GM21619 (cell line): ENCODE measurements around the gene C1QTNF8.

Source experiments
- ATAC-seq: cut with Tn5 transposase; IDR thresholded peaks from one replicate; pipeline ENCODE4 v1.9.1; 2021; ENCODE audit not compliant: unreplicated experiment

C1QTNF8 gene

DNA sequence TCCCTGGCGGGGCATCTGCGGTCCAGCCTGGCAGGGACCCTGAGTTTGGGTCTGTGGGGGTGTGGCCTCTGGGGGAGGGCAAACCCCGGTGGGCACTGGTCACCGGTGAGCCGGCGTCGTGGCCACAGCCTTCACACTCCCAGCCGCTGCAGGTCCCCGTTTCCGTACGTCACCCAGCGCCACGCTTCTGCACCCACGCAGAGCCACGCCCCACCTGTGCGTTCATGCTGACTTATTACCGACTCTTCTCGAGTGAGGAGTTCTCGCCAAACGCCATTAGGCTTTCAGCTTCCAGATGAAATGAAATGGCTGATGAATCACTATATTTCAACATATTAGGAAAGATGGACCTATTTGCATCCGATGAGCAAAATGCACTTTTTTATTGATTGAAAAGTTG, 32.3 kb downstream of the C1QTNF8 start:
- no peak for ATAC-seq

DNA sequence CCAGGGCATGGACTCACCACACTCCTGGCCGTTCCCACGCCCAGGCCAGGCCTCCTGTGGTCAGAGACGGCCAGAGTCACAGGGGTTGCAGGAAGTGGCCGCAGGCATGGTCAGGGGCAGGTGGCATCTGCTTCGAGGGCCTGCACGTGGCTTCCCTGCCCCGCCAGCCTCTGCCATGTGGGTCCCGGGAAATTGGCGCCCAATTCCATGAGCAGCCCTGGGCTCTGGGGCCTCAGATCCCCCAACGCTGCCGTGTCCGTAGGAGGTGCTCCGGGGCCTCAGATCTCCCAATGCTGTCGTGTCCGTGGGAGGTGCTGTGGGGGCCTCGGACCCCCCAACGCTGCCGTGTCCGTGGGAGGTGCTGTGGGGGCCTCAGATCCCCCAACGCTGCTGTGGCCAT, 33.1 kb downstream of the C1QTNF8 start:
- no peak for ATAC-seq

DNA sequence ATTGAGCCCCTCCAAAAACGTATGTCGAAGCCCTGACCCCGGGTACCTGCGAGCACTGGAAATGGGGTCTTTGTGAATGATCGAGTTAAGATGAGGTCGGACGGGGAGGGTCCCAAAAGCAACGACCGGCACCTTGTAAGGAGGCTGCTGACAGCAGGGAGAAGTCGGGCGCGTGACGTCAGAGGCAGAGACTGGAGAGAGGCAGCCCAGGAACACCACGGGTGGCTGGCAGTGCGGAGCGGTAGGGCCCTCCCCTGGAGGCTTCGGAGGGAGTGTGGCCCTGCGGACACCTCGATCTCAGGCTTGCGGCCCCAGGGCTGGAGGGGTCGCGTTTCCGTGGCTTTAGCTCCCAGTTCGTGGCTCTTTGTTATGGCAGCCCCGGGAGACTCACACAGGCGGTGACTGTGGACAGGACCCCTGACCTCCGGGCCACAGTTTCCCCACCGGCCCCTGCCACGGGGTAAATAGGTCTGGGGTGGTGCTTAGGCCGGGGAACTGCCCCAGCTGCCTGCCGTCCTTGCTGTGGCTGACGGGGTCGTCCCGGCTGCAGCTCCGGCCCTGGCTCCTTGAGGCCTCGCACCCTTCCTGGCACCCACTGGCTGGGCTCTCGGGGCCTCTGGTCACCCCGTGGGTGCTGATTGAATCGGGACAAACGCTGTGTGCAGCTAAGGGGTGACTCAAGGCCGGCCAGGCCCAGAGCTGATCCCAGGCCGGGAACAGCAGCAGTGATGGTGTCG, 34.1 kb downstream of the C1QTNF8 start:
- no peak for ATAC-seq

DNA sequence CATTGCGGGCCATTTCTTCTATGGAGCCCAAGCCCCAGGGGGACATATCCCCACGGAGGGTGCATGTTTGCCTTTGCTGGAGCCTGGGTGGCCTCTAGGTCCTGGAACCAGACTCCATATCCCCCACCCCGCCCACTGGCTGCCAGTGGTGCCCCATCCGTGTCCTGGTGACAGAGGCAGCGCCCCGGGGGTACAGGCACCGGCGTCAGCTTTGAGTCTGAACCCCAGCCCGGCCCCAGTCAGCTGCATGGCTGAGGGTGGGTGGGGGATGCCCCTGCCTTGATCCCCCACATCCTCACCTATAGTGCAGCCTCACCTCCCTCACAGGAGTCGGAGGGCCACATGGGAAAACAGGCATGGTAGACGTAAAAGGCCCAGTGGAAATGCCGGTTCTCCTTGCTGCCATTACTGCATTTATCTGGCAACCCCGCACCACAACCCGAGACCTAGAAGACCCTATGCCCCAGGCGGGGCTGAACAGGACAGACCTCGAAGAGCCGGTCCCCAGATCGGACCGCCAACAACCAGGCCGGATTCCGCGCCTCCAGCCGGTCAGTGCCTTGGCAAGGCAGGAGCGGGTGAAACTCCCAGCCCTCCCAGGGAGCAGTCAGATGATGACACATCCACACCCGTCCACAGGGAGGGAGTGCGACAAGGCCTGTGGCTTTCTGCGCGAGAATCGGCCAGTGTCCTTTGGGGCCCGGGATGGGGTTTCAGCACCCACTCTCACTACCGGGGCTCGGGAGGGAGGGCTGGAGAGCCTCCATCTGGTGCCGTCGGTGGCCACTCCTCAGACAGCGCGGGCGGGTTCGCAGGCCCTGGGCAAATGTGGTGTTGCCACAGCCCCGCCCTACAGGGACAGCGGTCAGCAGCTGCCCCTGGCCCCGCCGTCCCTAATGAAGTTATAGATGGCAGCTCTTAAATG, 35.4 kb downstream of the C1QTNF8 start:
- ATAC-seq = no peak

DNA sequence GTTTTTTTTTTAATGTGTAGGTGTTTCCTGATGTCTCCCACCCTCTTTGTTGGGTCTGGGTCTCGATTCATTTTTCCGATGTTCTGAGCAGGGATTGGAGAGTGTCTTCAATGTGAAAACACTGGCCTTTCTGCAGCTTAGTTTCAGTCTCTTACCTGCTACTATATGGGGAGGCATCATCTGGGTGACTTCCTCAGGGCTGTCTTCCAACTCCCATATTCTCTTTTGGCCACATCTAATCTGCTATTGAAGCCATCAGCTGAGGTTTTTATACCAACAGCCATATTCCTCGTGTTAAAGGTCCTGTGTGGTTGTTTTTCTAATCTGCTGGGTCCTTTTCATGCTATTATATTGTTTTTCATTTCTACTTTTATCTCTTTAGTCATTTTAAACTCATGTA, 36.7 kb downstream of the C1QTNF8 start:
- no peak for ATAC-seq

DNA sequence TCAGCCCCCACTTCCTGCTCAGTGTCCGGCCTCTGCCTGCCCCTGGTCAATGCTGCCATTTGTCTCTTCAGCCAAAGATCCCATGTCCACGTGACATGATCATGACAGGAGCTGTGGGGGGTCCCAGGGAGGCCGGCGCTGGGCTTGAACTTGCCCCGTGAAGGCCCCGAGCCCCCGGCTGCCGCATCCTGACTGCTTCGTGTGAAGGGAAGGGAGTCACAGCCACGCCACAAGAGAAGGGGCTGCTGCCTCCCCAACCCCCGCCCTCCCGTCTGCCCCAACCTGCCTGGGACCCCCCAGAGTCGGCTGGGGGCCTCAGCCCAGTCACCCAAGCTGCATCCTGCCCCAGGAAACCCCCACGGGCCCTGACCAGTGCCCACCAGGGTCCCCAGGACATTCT, 37.8 kb downstream of the C1QTNF8 start:
- ATAC-seq = no peak

DNA sequence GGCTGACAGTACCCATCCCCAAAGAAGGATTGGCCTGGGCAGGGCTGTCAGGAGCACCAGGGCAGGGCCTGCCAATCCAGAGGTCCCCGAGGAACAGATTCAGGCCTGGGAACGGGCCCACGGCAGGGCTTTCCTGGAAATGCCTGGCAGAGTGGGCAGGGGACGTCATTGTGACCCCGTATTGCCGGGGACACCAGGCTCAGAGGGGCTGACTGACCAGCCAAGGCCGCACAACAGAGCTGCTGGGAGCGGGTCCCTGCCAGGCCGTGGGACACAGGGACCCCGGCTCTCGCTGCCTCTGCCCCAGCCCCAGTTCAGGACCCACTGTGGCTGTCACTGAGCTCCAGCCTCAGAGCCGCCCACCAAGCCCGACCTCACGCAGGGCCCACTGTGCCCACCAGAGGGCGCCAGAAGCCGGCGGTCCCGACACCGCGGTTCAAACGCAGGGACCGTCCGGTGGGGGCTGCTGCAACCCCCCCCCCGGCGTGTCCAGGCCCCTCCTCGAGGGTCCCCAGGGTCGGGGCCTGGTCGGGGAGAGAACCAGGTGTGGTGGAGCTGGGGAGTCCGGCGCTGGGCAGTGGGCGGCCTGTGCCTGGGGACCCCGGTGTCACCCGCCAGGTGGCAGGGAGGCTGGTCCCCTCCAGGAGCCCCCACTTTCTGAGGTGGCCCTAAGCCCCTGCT, 38.7 kb downstream of the C1QTNF8 start:
- no peak for ATAC-seq

DNA sequence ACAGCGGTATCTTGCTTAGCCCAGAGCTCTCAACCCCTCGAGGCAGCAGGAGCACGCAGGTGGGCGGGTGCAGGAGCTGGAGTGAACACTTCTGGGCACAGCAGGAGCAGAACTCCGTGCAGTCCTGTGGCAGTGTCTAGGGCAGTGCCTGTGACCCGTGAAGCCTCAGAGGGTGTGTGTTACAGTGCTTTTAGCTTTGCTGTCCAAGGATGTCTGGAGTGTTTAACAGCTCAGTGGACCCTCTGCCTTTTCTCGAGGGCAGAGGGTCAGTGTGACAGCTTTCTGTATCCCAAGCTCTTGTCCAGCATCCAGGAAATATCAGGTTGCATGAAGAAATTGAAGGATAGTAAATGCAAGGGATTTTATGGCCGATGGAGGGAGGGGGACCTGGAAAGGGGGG, 39.8 kb downstream of the C1QTNF8 start:
- no peak for ATAC-seq

DNA sequence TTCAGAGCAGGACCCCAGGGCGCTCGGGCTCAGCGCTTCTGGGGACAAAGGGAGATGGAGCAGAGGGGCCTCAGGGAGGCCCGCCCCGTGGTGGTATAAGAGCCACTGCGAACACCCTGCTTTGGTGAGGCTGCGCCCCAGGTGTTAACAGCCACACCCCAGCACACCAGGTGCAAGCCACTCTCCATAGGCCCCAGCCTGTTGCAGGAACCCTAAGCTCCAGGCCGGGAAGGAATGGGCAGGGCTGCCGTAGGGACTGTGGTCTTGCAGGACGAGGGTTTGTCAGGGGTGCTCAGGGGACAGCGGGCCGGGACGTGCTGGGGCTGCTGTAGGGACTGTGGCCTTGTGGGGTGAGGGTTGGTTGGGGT, 40.5 kb downstream of the C1QTNF8 start:
- no peak for ATAC-seq

DNA sequence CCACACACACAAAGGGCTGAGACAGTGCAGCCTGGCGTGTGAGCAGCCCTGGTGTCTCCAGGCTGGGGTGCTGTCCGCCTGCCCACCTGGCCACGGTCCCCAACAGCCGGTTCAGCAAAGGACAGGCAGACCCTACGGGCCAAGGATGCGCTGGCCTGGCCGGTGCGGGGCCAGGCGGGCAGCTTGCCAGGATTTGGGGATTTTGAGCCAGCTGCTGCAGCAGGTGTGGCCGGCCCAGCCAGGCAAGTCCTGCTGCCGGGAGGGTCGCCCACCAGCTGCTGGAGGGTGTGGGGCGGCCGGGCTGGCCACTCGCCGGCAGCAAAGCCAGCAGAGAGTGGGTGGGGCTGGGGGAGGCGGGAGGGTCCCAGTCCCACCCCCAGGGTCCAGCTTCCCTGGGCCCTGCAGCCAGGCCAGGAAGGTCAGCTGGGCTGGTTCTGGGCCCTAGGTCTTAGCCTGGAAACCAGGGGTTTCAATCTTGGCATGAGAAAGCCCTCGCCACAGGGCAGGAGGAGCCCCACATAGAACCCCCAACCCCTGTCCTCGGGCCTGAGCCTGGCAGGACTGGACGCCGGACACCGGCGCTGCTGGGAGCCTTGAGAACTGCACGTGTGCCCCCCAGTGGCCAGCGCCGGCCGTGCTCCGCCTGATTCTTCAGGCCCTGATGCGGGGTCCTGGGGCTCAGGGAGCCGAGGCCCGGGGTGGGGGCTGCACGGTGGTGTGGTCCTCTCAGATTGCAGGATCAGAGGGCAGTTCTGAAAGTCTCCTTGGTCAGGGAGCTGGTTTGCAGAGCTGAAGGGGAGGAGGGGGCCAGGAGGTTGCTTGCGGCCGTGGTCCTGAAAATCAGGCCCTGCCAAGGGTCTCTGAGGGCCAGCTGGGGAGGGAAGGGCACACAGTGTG, 41.1 kb downstream of the C1QTNF8 start:
- ATAC-seq = no peak

DNA sequence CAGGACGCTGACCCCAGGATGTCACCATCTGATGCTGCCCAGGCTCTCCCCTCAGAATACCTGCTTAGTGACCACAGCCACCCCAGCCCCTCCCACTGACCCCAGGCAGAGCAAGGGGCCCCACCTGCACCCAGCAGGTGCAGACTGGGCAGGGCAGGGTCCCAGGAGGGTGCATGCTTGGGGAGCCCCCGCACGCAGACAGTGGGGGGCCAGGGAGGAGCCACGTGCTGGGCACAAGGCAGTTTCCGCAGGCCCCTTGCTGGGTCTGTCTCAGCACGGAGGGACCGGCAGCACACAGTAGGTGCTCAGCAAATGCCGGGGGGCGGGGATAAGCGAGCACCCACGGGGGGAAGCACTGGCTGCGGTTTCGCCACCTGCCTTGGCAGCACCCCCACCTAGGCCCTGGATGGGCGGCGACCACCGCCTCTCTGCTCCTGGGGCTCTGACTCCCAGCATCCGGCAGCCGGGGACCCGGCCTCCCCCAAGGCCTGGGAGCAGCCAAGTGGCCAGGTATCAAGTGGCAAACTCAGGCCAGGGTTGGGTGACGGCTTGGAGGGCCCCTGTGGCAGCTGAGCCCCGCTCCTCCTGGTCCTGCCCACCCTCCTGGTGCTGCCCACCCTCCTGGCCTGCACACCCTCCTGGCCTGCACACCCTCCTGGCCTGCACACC, 42.2 kb downstream of the C1QTNF8 start:
- no peak for ATAC-seq

DNA sequence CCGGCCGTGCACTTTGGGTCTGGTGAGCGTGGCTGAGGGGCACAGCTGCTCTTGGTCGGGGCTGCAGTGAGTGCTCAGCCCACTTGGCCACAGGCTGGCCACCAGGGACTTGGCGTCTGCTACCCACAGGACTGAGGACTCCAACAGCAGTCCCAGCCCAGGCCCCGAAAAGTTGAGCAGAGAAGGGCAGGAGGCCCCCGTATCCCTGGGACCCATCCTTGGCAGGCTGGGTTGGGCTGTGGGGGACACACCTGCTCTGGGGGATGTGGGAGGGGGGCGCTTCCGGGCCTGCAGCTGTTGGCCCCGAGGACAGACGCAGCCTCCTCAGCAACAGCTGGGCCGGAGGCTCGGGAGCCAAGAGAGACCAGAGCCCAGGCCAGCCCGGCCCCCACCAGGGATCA, 42.9 kb downstream of the C1QTNF8 start:
- no peak for ATAC-seq

DNA sequence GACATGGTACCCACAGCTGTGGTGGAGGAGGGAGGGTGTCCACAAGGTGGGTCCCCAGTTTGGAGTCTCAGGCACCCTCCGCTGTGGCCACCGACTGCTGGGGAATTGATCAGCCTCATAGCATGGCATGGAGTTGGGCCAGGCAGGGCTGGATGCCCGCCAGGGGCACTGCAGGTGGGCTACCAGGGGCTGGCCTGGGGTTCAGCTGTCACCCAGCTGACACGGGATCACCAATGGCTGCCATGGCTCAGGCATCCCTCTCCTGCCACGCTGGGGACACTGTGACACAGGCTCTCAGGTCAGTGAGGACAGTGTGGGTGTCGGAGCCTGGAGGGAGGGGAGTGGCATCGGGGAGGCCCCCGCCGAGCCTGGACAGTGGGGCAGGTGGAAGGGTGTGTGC, 43.3 kb downstream of the C1QTNF8 start:
- ATAC-seq = no peak

DNA sequence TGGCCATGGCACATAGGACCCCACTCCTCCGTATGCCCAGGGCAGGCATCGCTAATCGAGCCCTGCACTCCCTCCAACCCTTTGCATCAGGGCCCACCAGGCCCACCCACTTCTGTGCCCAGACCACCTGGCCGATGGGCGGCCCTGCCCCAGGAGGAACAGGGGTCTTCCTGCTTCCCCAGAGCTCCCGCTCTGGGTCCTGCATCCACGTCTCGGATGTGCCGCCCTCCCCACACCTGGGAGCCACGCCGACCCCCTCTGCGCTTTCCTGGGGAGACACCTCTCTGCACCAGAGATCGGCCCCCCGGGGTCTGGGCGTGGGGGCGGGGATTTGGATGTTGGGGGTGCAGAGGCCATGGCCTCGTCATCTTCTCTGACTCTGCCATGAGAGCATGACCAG, 44.6 kb downstream of the C1QTNF8 start:
- no peak for ATAC-seq

DNA sequence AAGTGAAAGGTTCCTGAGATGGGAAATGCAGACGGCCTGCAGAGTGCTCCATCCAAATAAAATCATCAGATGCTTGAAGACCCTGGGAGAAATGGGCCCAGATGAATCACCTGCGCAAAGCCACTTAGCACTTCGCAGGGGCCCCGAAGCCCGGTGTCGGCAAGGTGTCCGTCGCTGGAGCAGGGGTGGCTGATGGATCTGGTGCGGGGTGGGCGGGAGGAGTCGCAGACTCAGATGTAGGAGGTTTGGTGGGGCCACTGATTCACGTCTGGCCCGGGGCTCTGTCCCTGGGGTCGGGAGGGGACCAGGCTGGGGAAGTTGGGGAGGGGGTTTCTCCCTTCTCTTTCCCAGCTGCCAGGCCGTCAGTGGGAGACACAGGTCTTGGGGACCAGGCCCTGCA, 45.1 kb downstream of the C1QTNF8 start:
- ATAC-seq = no peak

DNA sequence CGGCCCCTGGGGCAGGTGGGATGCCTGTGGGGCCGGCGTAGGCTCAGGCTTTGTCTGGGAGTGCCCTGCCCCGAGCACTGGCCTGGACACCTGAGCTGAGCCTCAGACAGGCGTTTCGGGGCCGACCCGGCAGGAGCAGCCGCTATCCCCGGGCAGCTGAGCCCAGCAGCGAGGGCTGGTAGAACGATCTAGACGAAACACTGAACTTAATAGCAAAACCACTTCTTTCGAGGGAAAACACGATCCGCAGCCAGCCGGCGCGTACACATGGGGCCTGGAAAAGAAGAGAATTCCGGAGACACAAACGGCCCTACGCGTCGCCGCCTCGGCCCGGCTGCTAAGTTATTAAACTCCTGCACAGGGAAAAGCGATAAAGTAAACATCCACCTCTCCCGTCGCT, 45.5 kb downstream of the C1QTNF8 start:
- no peak for ATAC-seq

DNA sequence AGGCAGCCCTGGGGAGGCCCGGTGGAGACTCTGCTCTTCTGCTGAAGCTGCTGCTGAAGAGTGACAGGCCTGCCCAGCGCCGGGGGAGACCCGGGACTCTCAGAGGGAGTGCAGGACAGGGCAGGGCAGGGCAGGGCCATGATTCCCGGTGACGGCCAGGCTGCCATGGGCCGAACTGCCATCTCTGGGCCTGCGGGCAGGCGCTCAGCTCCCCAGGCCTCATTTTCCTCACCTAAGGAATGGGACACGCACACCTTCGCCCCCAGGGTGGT, 46.1 kb downstream of the C1QTNF8 start:
- no peak for ATAC-seq

DNA sequence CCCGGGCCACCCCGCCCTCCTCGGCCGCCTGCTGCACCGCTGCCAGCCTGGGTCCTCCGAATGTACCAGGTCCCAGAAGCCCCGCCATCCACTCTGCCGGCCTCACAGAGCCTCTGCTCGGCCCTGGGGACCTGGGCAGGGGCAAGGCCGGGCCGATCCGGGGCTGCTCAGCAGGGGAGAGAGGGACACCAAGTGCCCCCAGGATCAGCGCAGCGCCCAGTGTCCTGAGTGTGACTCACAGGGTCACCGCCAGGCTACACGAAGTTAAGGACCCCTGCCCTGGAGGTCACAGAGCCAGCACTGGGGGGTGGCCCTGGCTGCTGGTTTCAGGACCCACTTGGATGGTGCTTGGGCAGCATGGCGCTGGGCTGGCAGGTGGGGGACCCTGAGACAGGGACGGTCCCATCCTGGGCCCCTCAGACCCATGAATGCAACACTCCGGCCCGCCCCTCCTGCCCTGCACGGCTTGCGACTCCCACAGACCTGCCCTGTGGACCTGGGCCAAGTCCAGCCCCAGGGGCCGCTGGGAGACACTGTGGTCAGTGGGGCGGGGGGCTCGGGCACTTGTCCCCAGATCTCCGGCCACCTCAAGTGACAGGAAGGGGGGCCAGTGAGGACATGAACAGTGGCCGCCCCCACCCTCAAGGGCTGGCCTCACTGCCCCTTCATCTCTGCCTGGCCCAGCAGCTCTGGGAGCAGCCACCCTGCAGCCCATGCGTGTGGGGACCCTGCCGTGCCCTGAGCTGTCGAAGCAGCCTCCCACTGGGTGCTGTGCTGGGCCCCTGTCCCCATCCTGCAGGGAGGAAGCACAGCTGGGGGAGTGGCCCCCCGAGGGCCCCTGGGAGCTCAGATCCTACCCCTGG, 46.7 kb downstream of the C1QTNF8 start:
- ATAC-seq = no peak

DNA sequence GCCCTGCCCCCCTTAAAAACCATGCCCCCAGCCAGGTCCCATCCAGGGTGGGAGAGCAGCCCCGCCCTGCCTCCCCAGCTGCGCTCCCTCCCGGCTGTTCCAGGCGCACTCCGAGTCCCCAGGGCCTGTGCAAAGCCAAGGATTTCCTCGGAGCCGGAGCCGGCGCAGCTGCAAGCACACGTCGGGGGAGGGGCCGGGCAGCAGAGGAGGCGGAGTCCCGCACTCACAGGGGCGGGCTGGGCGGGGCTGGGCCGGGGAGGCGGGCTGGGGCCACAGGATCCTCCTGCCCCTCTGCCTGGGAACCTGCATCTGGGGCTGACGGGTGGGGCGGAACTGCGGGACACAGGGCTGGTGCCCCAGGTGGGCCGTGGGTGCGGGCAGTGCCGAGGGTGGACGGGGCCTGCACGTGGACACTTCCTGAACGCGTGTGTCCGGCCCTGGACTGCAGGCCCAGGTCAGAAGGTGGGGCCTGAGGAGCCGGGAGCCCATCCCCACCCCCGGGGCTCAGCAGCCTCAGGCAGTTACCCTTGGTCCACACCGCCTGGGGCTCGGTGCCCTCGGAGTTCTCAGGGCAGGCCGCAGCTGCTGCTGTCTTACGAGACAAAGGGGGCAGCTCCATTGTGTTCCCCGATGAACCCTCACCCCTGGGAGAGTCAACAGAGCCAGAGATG, 47.5 kb downstream of the C1QTNF8 start:
- no peak for ATAC-seq
